ENCODE results near the gene RALGPS1.

RALGPS1 gene

DNA sequence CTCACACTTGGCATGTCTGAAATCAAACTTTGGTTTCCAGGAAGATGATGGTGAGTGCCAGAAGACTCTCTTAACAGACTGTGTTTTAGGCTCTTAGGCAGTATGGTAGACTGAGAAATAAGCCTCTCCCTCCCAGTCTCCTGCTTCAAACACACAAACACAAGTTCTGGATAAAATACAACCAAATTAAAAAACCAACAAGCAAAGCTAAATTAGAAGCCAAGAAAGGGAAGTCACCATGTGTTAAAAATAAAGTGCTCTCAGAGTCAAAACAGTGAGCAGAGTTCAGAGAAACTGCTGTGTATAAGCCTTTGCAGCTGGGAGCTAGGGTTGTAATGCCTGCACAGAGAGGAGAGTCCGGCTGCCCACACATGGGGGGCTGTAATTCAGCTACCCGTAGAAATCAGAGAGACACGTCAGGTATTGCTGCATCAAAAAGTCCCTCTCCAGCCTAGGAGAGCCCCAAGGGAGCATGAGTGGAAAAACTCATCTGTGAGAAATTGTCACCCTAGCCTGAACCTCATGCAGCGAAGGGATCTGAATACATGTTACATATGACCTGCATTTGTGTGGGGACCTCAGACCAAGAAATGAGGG is 145.3 kb downstream of the RALGPS1 start:
- H3K9ac ChIP-seq (ENCODE audit: low read length) = no peak overlapping the region
- H3K79me2 ChIP-seq (ENCODE audit: control insufficient read depth, insufficient read depth, low read length, poor library complexity) = no peaks in the 10 kb centered on the region
- H4K91ac ChIP-seq (ENCODE audit: low read depth, low read length) = no peak overlapping the region
- H3K18ac ChIP-seq (ENCODE audit: low read length) = no peak overlapping the region
- H2AK5ac ChIP-seq (ENCODE audit: low read length) = no peak overlapping the region
- H3K23ac ChIP-seq (ENCODE audit: low read length) = no peak overlapping the region
- no peak overlapping the region for H4K8ac ChIP-seq (ENCODE audit: low read depth, low read length)
- no peaks in the 10 kb centered on the region for H3K9me3 ChIP-seq (ENCODE audit: insufficient read depth, low read depth, low read length)
- H3K79me1 ChIP-seq (ENCODE audit: low read length) = no peaks in the 10 kb centered on the region
- no peak overlapping the region for H2BK5ac ChIP-seq (ENCODE audit: low read depth, low read length, poor library complexity)
- H2BK120ac ChIP-seq (ENCODE audit: insufficient read depth, low read length, poor library complexity) = no peak overlapping the region
- H3K27me3 ChIP-seq (ENCODE audit: insufficient read depth, low read length) = no peaks in the 10 kb centered on the region
- H2AFZ ChIP-seq (ENCODE audit: insufficient read depth, low read length, poor library complexity) = no peak overlapping the region
- H3K14ac ChIP-seq (ENCODE audit: low read length) = no peak overlapping the region
- H3K4me3 ChIP-seq (ENCODE audit: low read depth, low read length) = no peak overlapping the region
- DNase-seq = no peak
- H4K12ac ChIP-seq (ENCODE audit: low read depth, low read length) = no peak overlapping the region
- WGBS (ENCODE audit: extremely low coverage, insufficient coverage, insufficient read length) = no CpG with 5 or more reads among the region's 4 CpGs
- H3K36me3 ChIP-seq (ENCODE audit: control insufficient read depth in 1 of 2, insufficient read depth in 2 of 2, low read length in 2 of 2) = no peaks in the 10 kb centered on the region
- H3K4me2 ChIP-seq (ENCODE audit: low read length) = no peak overlapping the region
- no peak overlapping the region for H2BK12ac ChIP-seq (ENCODE audit: low read length)
- no peaks in the 10 kb centered on the region for H3K4me1 ChIP-seq (ENCODE audit: control insufficient read depth in 1 of 2, insufficient read depth in 2 of 2, low read length in 2 of 2)
- no peak overlapping the region for H3K27ac ChIP-seq (ENCODE audit: low read depth, low read length)
- H3K4ac ChIP-seq (ENCODE audit: low read depth, low read length) = no peak overlapping the region

- Histone ChIP-seq H3K27ac (ENCODE audit: low read depth, low read length) (no peak overlapping the region), H3K4me3 (ENCODE audit: low read depth, low read length) (no peak overlapping the region), H3K4ac (ENCODE audit: low read depth, low read length) (no peak overlapping the region), H2AK5ac (ENCODE audit: low read length) (no peak overlapping the region), H2AFZ (ENCODE audit: insufficient read depth, low read length, poor library complexity) (no peak overlapping the region), H3K4me1 (ENCODE audit: control insufficient read depth in 1 of 2, insufficient read depth in 2 of 2, low read length in 2 of 2) (no peaks in the 10 kb centered on the region), H3K9ac (ENCODE audit: low read length) (no peak overlapping the region), H2BK120ac (ENCODE audit: insufficient read depth, low read length, poor library complexity) (no peak overlapping the region), H2BK12ac (ENCODE audit: low read length) (no peak overlapping the region), H3K14ac (ENCODE audit: low read length) (no peak overlapping the region), H3K23ac (ENCODE audit: low read length) (no peak overlapping the region), H4K8ac (ENCODE audit: low read depth, low read length) (no peak overlapping the region), H4K91ac (ENCODE audit: low read depth, low read length) (no peak overlapping the region), H3K79me1 (ENCODE audit: low read length) (peaks cover 3% of the 10 kb centered on the region), H3K79me2 (ENCODE audit: control insufficient read depth, insufficient read depth, low read length, poor library complexity) (peaks cover 2% of the 10 kb centered on the region), H4K12ac (ENCODE audit: low read depth, low read length) (no peak overlapping the region), H3K18ac (ENCODE audit: low read length) (no peak overlapping the region), H3K9me3 (ENCODE audit: insufficient read depth, low read depth, low read length) (no peaks in the 10 kb centered on the region), H2BK5ac (ENCODE audit: low read depth, low read length, poor library complexity) (no peak overlapping the region), H3K36me3 (ENCODE audit: control insufficient read depth in 1 of 2, insufficient read depth in 2 of 2, low read length in 2 of 2) (no peaks in the 10 kb centered on the region), H3K27me3 (ENCODE audit: insufficient read depth, low read length) (no peaks in the 10 kb centered on the region), H3K4me2 (ENCODE audit: low read length) (no peak overlapping the region)
- no peak for DNase-seq
- no CpG with 5 or more reads among the region's 3 CpGs for WGBS (ENCODE audit: extremely low coverage, insufficient coverage, insufficient read length)
Observed at GRCh38 chr9:127061411-127061810, 146.8 kb downstream of the RALGPS1 start.

DNA sequence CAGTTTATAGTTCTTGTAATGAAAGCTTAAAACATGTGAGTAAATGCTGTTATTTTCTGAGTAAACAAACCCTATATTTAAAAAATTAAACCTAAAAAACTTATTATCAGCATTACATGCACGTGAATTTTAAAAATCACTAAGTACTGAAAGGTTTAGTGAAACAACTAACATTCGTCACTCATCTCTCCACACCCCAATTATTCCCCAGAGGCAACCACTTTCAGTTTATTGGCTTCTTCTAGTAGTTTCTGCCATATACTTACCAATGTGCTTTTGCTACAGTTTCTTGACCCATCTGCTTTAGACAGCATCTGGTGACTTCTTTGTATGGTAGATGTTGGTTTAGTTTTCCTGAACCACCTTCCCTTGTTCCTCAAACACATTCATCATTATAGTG is 149.8 kb downstream of the RALGPS1 start:
- Histone ChIP-seq H3K14ac (ENCODE audit: low read length) (no peak overlapping the region), H3K36me3 (ENCODE audit: control insufficient read depth in 1 of 2, insufficient read depth in 2 of 2, low read length in 2 of 2) (no peaks in the 10 kb centered on the region), H4K12ac (ENCODE audit: low read depth, low read length) (no peak overlapping the region), H3K4ac (ENCODE audit: low read depth, low read length) (no peak overlapping the region), H2BK120ac (ENCODE audit: insufficient read depth, low read length, poor library complexity) (no peak overlapping the region), H3K79me2 (ENCODE audit: control insufficient read depth, insufficient read depth, low read length, poor library complexity) (peaks cover 2% of the 10 kb centered on the region), H3K23ac (ENCODE audit: low read length) (no peak overlapping the region), H4K8ac (ENCODE audit: low read depth, low read length) (no peak overlapping the region), H2BK5ac (ENCODE audit: low read depth, low read length, poor library complexity) (no peak overlapping the region), H2BK12ac (ENCODE audit: low read length) (no peak overlapping the region), H2AFZ (ENCODE audit: insufficient read depth, low read length, poor library complexity) (no peak overlapping the region), H3K4me1 (ENCODE audit: control insufficient read depth in 1 of 2, insufficient read depth in 2 of 2, low read length in 2 of 2) (peaks cover 7 to 11% of the 10 kb centered on the region in 2 experiments), H3K9me3 (ENCODE audit: insufficient read depth, low read depth, low read length) (no peaks in the 10 kb centered on the region), H4K91ac (ENCODE audit: low read depth, low read length) (no peak overlapping the region), H3K79me1 (ENCODE audit: low read length) (peaks cover 7% of the 10 kb centered on the region), H2AK5ac (ENCODE audit: low read length) (no peak overlapping the region), H3K4me3 (ENCODE audit: low read depth, low read length) (no peak overlapping the region), H3K27me3 (ENCODE audit: insufficient read depth, low read length) (no peaks in the 10 kb centered on the region), H3K27ac (ENCODE audit: low read depth, low read length) (no peak overlapping the region), H3K9ac (ENCODE audit: low read length) (no peak overlapping the region), H3K18ac (ENCODE audit: low read length) (no peak overlapping the region), H3K4me2 (ENCODE audit: low read length) (no peak overlapping the region)
- WGBS (ENCODE audit: extremely low coverage, insufficient coverage, insufficient read length) = no CpG with 5 or more reads among the region's 2 CpGs
- no peak for DNase-seq

GRCh38 chr9:127065592-127065991 is 151.0 kb downstream of the RALGPS1 start:
- Histone ChIP-seq H3K36me3 (ENCODE audit: control insufficient read depth in 1 of 2, insufficient read depth in 2 of 2, low read length in 2 of 2) (no peaks in the 10 kb centered on the region), H4K91ac (ENCODE audit: low read depth, low read length) (no peak overlapping the region), H3K9ac (ENCODE audit: low read length) (no peak overlapping the region), H2BK5ac (ENCODE audit: low read depth, low read length, poor library complexity) (no peak overlapping the region), H3K14ac (ENCODE audit: low read length) (no peak overlapping the region), H3K4me3 (ENCODE audit: low read depth, low read length) (no peak overlapping the region), H4K12ac (ENCODE audit: low read depth, low read length) (no peak overlapping the region), H3K9me3 (ENCODE audit: insufficient read depth, low read depth, low read length) (no peaks in the 10 kb centered on the region), H2BK120ac (ENCODE audit: insufficient read depth, low read length, poor library complexity) (no peak overlapping the region), H4K8ac (ENCODE audit: low read depth, low read length) (no peak overlapping the region), H3K79me1 (ENCODE audit: low read length) (peaks cover 7% of the 10 kb centered on the region), H2AFZ (ENCODE audit: insufficient read depth, low read length, poor library complexity) (no peak overlapping the region), H3K18ac (ENCODE audit: low read length) (no peak overlapping the region), H3K4ac (ENCODE audit: low read depth, low read length) (no peak overlapping the region), H2BK12ac (ENCODE audit: low read length) (no peak overlapping the region), H3K27me3 (ENCODE audit: insufficient read depth, low read length) (no peaks in the 10 kb centered on the region), H2AK5ac (ENCODE audit: low read length) (no peak overlapping the region), H3K23ac (ENCODE audit: low read length) (no peak overlapping the region), H3K27ac (ENCODE audit: low read depth, low read length) (no peak overlapping the region), H3K4me2 (ENCODE audit: low read length) (no peak overlapping the region), H3K4me1 (ENCODE audit: control insufficient read depth in 1 of 2, insufficient read depth in 2 of 2, low read length in 2 of 2) (peaks cover 7 to 11% of the 10 kb centered on the region in 2 experiments), H3K79me2 (ENCODE audit: control insufficient read depth, insufficient read depth, low read length, poor library complexity) (peaks cover 2% of the 10 kb centered on the region)
- no CpG with 5 or more reads among the region's 1 CpG for WGBS (ENCODE audit: extremely low coverage, insufficient coverage, insufficient read length)
- no peak for DNase-seq
